Measurements from ENCODE around the gene FAM151B. TPM values are rescaled to one million over a fixed set of nuclear protein-coding genes. Genes with fewer than 3 reads are reported as not detected.
"Not testable (repeated sequence)": the region's sequence is repeated elsewhere in the genome, so short reads cannot be mapped to it uniquely, and the experiment has no call there.

FAM151B gene
- total RNA-seq, 1 donor from 2014 or later = not detected

GRCh38 chr5:80502800-80503199 lies 14.9 kb downstream of the FAM151B start:
- intact Hi-C loops (cut with micrococcal nuclease) = no loop called here

- intact Hi-C loops (cut with micrococcal nuclease) = no loop called here
These were observed 15.7 kb downstream of the FAM151B start for GRCh38 chr5:80503641-80504040.

GRCh38 chr5:80504833-80505232 lies 16.9 kb downstream of the FAM151B start:
- intact Hi-C loops (cut with micrococcal nuclease) = no loop called here

DNA sequence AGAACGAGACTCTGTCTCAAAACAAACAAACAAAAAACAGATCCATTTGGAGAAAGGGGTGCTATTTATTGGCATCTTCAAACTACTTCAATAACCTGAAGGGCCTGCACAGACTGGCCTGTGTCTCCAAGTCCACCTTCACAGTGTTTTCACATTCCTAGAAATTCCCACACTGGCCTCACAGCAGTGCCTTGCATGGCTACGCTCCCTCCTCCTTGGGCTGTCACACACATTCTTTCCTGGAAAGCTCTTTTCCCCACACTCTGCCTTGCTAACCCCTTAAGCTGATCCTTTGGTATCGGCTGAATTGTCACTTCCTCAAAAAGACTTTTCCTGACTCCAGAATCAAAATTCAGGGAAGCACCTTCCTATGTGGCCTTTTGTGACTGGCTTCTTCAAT lies 19.8 kb downstream of the FAM151B start:
- intact Hi-C loops (cut with micrococcal nuclease) = no loop called here

- intact Hi-C loops (cut with micrococcal nuclease) = no loop called here
These were observed 20.9 kb downstream of the FAM151B start for GRCh38 chr5:80508844-80509243.

GRCh38 chr5:80509362-80509761 lies 21.5 kb downstream of the FAM151B start:
- intact Hi-C loops (cut with micrococcal nuclease) = no loop called here

DNA sequence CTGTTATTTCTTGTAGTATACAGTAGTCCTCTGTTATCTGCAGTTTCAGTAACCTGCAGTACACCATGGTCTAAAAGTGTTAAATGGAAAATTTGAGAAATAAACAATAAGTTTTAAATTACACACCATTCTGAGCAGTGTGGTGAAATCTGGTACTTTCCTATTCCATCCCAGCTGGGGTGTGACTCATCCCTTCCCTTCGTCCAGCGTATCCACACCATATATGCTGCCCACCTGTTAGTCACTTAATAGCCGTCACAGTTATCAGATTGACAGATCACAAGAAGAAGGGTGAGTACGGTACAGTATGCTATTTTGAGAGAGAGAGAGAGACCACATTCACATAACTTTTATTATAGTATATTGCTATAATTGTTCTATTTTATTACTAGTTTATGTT lies 28.9 kb downstream of the FAM151B start:
- intact Hi-C loops (cut with micrococcal nuclease) = no loop called here

DNA sequence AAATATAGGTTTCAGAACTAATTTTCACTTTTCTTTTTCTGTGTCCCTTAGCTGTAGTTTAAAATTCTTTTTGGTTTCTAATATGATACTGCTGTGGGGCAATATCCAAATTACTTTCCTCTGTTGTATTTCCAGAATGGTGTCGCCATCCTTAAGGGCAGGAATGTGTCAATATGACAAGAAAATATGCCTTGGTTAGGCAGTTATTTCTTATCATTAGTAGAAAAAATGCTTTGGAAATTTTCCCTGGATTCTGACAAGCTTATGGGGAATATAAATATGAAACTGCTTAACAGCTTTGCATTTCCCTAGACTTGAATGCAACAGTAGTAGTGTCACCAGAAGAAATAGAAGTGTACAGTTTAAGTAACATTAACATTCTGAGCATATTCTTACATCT lies 52.8 kb downstream of the FAM151B start:
- intact Hi-C loops (cut with micrococcal nuclease) = no loop called here

GRCh38 chr5:80541392-80541791 lies 53.5 kb downstream of the FAM151B start:
- intact Hi-C loops (cut with micrococcal nuclease) = no loop called here

DNA sequence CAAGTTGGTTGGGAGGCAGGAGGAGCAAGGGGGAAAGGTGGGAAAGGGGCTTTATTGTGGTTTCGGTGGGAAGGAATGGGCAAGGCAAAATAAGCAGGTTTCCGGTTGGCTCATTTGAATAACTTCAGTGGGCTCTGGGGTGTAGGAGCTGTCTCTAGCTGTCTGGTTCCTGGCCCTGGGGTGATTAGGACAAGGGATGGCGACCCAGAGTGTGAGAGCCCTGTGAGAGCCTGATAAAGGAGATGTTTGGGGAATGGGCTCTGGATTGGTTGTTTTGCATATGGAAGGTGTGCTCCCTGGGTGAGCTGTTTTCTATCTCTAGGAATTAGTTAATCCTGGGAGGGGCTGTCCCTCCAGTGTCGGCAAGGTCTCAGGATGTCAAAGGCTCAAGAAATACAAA lies 66.7 kb downstream of the FAM151B start:
- intact Hi-C loops (cut with micrococcal nuclease) = no loop called here

- intact Hi-C loops (cut with micrococcal nuclease) = no loop called here
These were observed 67.2 kb downstream of the FAM151B start for GRCh38 chr5:80555099-80555498.

GRCh38 chr5:80559244-80559643 lies 71.3 kb downstream of the FAM151B start:
- intact Hi-C loops (cut with micrococcal nuclease) = no loop called here

GRCh38 chr5:80565330-80565729 lies 77.4 kb downstream of the FAM151B start:
- intact Hi-C loops (cut with micrococcal nuclease) = no loop called here

GRCh38 chr5:80566711-80567259 lies 78.9 kb downstream of the FAM151B start:
- intact Hi-C loops (cut with micrococcal nuclease) = no loop called here

DNA sequence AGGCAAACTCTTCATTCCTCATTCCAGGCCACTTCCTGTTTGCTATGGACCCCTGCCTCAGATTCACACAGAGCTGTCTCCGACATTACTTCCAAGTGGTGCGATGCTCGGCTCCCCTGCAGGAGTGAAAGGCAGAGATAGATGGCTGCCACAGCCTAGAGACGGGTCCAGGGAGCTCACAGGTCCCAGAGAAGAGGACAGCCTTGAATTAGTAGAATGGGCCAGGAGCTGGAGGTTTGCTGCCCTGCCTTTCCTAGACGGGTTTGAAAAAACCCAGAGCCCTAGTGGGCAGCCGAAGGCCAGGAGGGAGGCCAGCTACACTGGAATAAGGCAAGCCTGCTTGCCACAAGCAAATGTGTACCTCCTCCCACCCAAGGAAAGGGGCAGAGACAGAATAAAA lies 80.4 kb downstream of the FAM151B start:
- intact Hi-C loops (cut with micrococcal nuclease) = no loop called here

GRCh38 chr5:80569086-80569960 lies 81.4 kb downstream of the FAM151B start:
- intact Hi-C loops (cut with micrococcal nuclease) = no loop called here

DNA sequence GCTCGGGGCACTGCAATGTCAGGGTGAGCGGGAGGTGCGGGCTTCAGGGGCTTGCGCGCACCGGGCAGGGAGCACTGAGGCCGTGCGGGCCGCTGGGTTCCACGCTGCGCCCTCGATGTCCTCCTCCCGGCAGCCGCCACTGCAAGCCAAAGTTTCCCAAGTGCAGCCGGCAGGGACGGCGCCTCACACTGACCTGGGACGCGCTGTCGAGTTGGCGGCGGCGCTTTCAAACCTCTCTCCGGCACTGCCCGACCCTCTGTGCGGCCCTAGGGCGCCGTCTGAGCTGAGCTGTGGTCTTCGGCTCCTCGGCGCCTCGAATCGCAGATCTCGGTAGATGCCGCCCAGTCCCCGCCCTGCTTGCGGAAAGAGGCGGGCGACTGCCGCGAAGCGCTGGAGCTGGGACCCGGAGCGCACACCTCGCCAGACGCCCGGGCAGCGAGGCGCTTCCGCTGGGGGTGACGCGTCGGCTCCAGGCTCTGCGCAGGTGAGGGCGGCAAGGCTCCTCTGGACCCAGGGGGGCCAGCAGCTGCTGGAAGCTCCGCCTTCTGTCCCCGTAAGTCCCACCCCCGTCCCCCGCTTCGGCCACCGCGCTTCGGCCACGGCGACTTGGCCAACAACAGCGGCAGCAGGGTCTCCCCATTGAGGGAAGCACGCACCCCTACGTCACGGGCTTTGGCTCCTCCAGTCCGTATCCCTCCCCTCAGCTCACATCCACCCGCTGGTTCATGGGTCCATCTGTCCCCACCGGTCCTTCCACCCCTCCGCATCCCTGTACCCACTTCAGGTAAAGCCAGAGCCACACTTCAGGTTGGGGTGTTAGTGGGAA lies 82.3 kb downstream of the FAM151B start, which contains the start of gene ANKRD34B:
Gene ANKRD34B, minus strand, starts transcription at position 320 of the 826 bp plus-strand sequence. CDS start 10,261 bp downstream, outside the sequence.
- intact Hi-C loops (cut with micrococcal nuclease) = no loop called here

GRCh38 chr5:80573062-80573461 lies 85.2 kb downstream of the FAM151B start:
- intact Hi-C loops (cut with micrococcal nuclease) = no loop called here

- intact Hi-C loops (cut with micrococcal nuclease) = no loop called here
These were observed 88.5 kb downstream of the FAM151B start for GRCh38 chr5:80576383-80576782.

- intact Hi-C loops (cut with micrococcal nuclease) = no loop called here
These were observed 89.8 kb downstream of the FAM151B start for GRCh38 chr5:80577707-80578106.

GRCh38 chr5:80579050-80579449 lies 91.2 kb downstream of the FAM151B start:
- intact Hi-C loops (cut with micrococcal nuclease) = no loop called here

GRCh38 chr5:80580291-80580690 lies 92.4 kb downstream of the FAM151B start:
- intact Hi-C loops (cut with micrococcal nuclease) = not testable (repeated sequence)
